ENCODE results near the gene HOXB5.

Gene HOXB5

GRCh38 chr17:48577330-48577945, 16.1 kb downstream of the HOXB5 start:
- no peak for DNase-seq (ENCODE audit: low read depth, low spot score)
- no peak for TF ChIP-seq CTCF (IDR thresholded peaks at IDR 0.05; ENCODE audit: low read depth, low read length)
- H3K4me3 ChIP-seq (ENCODE audit: low read depth, low read length), result peak overlapping the region; percentile 77
- in situ Hi-C loops (cut with HindIII; ENCODE audit: low sequenced_read_pairs), result no loop called here

- TF ChIP-seq CTCF (IDR thresholded peaks at IDR 0.05; ENCODE audit: low read depth, low read length), result no peak
- H3K4me3 ChIP-seq (ENCODE audit: low read depth, low read length), result peak overlapping the region; percentile 77
- DNase-seq (ENCODE audit: low read depth, low spot score), result peak; percentile 68
- in situ Hi-C loops (cut with HindIII; ENCODE audit: low sequenced_read_pairs), result no loop called here
Observed at GRCh38 chr17:48576479-48577309, 16.9 kb downstream of the HOXB5 start.

- peak; percentile 67 for DNase-seq (ENCODE audit: low read depth, low spot score)
- peak overlapping the region; percentile 77 for H3K4me3 ChIP-seq (ENCODE audit: low read depth, low read length)
- TF ChIP-seq CTCF (IDR thresholded peaks at IDR 0.05; ENCODE audit: low read depth, low read length), result no peak
- in situ Hi-C loops (cut with HindIII; ENCODE audit: low sequenced_read_pairs), result no loop called here
Observed at GRCh38 chr17:48575673-48576478, 17.7 kb downstream of the HOXB5 start.

- DNase-seq (ENCODE audit: low read depth, low spot score), result peak; percentile 89
- peak overlapping the region; percentile 77 for H3K4me3 ChIP-seq (ENCODE audit: low read depth, low read length)
- in situ Hi-C loops (cut with HindIII; ENCODE audit: low sequenced_read_pairs), result no loop called here
- TF ChIP-seq CTCF (IDR thresholded peaks at IDR 0.05; ENCODE audit: low read depth, low read length), result no peak
Observed at GRCh38 chr17:48575066-48575582, 18.5 kb downstream of the HOXB5 start.

- peak overlapping the region; percentile 77 for H3K4me3 ChIP-seq (ENCODE audit: low read depth, low read length)
- in situ Hi-C loops (cut with HindIII; ENCODE audit: low sequenced_read_pairs), result no loop called here
- DNase-seq (ENCODE audit: low read depth, low spot score), result no peak
- no peak for TF ChIP-seq CTCF (IDR thresholded peaks at IDR 0.05; ENCODE audit: low read depth, low read length)
Observed at GRCh38 chr17:48574505-48575065, 19.0 kb downstream of the HOXB5 start.

- no peak for DNase-seq (ENCODE audit: low read depth, low spot score)
- TF ChIP-seq CTCF (IDR thresholded peaks at IDR 0.05; ENCODE audit: low read depth, low read length), result no peak
- H3K4me3 ChIP-seq (ENCODE audit: low read depth, low read length), result peak overlapping the region; percentile 77
- in situ Hi-C loops (cut with HindIII; ENCODE audit: low sequenced_read_pairs), result no loop called here
Observed at GRCh38 chr17:48571826-48572417, 21.7 kb downstream of the HOXB5 start.
